Neural progenitor cell (in vitro differentiated cells): ENCODE data around the gene SLC36A3.

Experiments used
- EZH2 ChIP-seq: fragments of 200-600 bp; sonication (generic); IDR thresholded peaks from 2 replicates; pipeline ENCODE4 v1.6.1; 2017; ENCODE audit warnings: antibody characterized with exemption, mild to moderate bottlenecking, moderate library complexity
- EZH2phosphoT487 ChIP-seq: fragments of 200-600 bp; sonication (generic); IDR thresholded peaks from 2 replicates; pipeline ENCODE4 v1.6.1; 2017; ENCODE audit warnings: antibody characterized with exemption
- TF ChIP-seq, protein P1 (sequence below): fragments of 200-600 bp; sonication (generic); IDR thresholded peaks from 2 replicates; pipeline ENCODE4 v1.5.1; 2017; ENCODE audit warnings: antibody characterized with exemption, mild to moderate bottlenecking

DNA sequence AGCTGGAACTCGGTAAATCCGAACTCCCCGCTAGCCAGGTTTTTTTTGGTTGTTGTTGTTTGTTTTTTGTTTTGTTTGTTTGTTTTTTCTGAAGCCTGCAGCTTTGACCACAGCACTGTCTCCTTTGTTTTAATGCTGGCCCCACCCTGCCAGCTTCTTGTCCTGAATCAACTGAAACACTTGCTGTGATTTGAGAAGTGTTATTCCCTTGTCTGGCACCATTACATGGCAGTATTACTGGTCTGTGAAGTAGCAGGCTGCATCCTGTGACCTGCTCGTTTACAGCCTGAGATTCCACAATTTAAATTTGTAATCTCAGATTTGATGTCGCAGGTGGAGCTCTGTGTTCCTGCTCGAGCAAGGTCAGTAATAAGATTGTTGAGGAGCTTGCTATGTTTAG, 45.2 kb upstream of the SLC36A3 start:
- TF ChIP-seq, protein P1, sequence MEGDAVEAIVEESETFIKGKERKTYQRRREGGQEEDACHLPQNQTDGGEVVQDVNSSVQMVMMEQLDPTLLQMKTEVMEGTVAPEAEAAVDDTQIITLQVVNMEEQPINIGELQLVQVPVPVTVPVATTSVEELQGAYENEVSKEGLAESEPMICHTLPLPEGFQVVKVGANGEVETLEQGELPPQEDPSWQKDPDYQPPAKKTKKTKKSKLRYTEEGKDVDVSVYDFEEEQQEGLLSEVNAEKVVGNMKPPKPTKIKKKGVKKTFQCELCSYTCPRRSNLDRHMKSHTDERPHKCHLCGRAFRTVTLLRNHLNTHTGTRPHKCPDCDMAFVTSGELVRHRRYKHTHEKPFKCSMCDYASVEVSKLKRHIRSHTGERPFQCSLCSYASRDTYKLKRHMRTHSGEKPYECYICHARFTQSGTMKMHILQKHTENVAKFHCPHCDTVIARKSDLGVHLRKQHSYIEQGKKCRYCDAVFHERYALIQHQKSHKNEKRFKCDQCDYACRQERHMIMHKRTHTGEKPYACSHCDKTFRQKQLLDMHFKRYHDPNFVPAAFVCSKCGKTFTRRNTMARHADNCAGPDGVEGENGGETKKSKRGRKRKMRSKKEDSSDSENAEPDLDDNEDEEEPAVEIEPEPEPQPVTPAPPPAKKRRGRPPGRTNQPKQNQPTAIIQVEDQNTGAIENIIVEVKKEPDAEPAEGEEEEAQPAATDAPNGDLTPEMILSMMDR = no peak
- TF ChIP-seq EZH2phosphoT487 = no peak
- TF ChIP-seq EZH2 = no peak
